Left lung (tissue), 14 donors: ENCODE results near the gene FOLR3. TPM values are rescaled to one million over a fixed set of nuclear protein-coding genes. Genes with fewer than 3 reads are reported as not detected.
"Not testable (repeated sequence)": the region's sequence is repeated elsewhere in the genome, so short reads cannot be mapped to it uniquely, and the experiment has no call there.

Experiments
- ATAC-seq: fragments of 200-7000 bp; cut with Tn5 transposase; one replicate; pipeline ENCODE4 v1.9.1; 2020; ENCODE audit warnings: moderate library complexity
- DNase-seq, 4 donors: peaks; one replicate each; pipeline ENCODE4 v3.0.0-alpha.2; 2013 to 2020
- H3K27ac ChIP-seq, 2 donors: fragments of 200-600 bp; sonication (generic) in 1 of 2; one replicate each; pipeline versions ENCODE4 v1.5.0 to v1.8.0; 2020 to 2021
- H3K27me3 ChIP-seq, 2 donors: fragments of 200-600 bp; sonication (generic) in 1 of 2; one replicate each; pipeline versions ENCODE4 v1.5.0 to v1.8.0; 2020 to 2021
- H3K36me3 ChIP-seq, 2 donors: fragments of 200-600 bp; sonication (generic) in 1 of 2; one replicate each; pipeline versions ENCODE4 v1.5.0 to v1.8.0; 2020 to 2021
- H3K4me1 ChIP-seq, 2 donors: fragments of 200-600 bp; one replicate each; pipeline ENCODE4 v1.8.0; 2021
- H3K4me3 ChIP-seq, 2 donors: fragments of 200-600 bp; sonication (generic) in 1 of 2; one replicate each; pipeline versions ENCODE4 v1.5.0 to v1.8.0; 2020 to 2021; ENCODE audit warnings: mild to moderate bottlenecking in 1 of 2
- H3K9me3 ChIP-seq, 2 donors: fragments of 200-600 bp; sonication (generic) in 1 of 2; one replicate each; pipeline versions ENCODE4 v1.5.0 to v1.8.0; 2020 to 2021
- CTCF ChIP-seq, 2 donors: fragments of 200-600 bp; sonication (generic) in 1 of 2; IDR thresholded peaks; one replicate each; pipeline versions ENCODE4 v1.5.0 to v1.8.0; 2021; ENCODE audit warnings: antibody characterized with exemption in 2 of 2
- intact Hi-C, 2 donors: fragments of 100-400 bp; cut with DNase I; formaldehyde crosslinking; loops; one replicate each; pipeline versions ENCODE4 v1.11.2 to v1.14.2; 2022
- long read RNA-seq, 12 donors: library from polyadenylated mRNA in 2 of 12; unstranded in 2 of 12; transcript quantifications; one replicate each; pipeline ENCODE4 v2.0.0 and lab custom pipeline, GENCODE V29; 2019 to 2026
- polyA plus RNA-seq, 6 donors: library from polyadenylated mRNA; unstranded; fragments of 120-200 nt; gene quantifications; one replicate each; pipeline ENCODE4 v1.2.1, GENCODE V29; 2013; ENCODE audit not compliant: insufficient read length in 6 of 6
- total RNA-seq, 2 donors: library from RNA; stranded (reverse); fragmentation: NEBNext Ultra II Directional; extraction: Animal tissue kit (Norgen Biotek cat#: 25700); gene quantifications; one replicate each; pipeline ENCODE4 v1.2.1, GENCODE V29; 2021
- donor health status: DM: no; HTN: yes; CAD: no.
- donor health status: DM: no; HTN: no; CAD: no.

The FOLR3 gene
- total RNA-seq (10 to 100 TPM in 1 of 2 donors, under 1 TPM in 1; 0.32 to 15.6 TPM), polyA plus RNA-seq (1 to 10 TPM; 1.1 to 3.2 (median 2.0) TPM)
- long read RNA-seq, donor 1, transcript FOLR3-202 (2 exons, 364 nt) = major isoform, 5 of 5 reads
- long read RNA-seq, donor 1, partial matches to known transcripts = 0 of 5 reads
- long read RNA-seq, donor 1, other reads (novel, unspliced or antisense) = 0 of 5 reads
- long read RNA-seq, donor 2, partial matches to known transcripts = 0 of 2 reads
- long read RNA-seq, donor 2, other reads (novel, unspliced or antisense) = 0 of 2 reads
- long read RNA-seq, donor 3 = 0 reads
- long read RNA-seq, donor 4, partial matches to known transcripts = 0 of 1 reads
- long read RNA-seq, donor 4, other reads (novel, unspliced or antisense) = 0 of 1 reads
- long read RNA-seq, donor 5, partial matches to known transcripts = 14 of 45 reads
- long read RNA-seq, donor 5, other reads (novel, unspliced or antisense) = 28 of 45 reads
- long read RNA-seq, donor 6, partial matches to known transcripts = 0 of 2 reads
- long read RNA-seq, donor 6, other reads (novel, unspliced or antisense) = 0 of 2 reads
- long read RNA-seq, donor 7, partial matches to known transcripts = 0 of 2 reads
- long read RNA-seq, donor 7, other reads (novel, unspliced or antisense) = 0 of 2 reads
- long read RNA-seq, donor 8 = 0 reads
- long read RNA-seq, donor 9 = 0 reads
- long read RNA-seq, donor 10, transcript FOLR3-205 (5 exons, 992 nt) = major isoform, 7 of 21 reads
- long read RNA-seq, donor 10, transcript FOLR3-204 (5 exons, 820 nt) = major isoform, 7 of 21 reads
- long read RNA-seq, donor 10, partial matches to known transcripts = 3 of 21 reads
- long read RNA-seq, donor 10, other reads (novel, unspliced or antisense) = 4 of 21 reads
- long read RNA-seq, donor 11 = 0 reads
- long read RNA-seq, donor 12, partial matches to known transcripts = 0 of 2 reads
- long read RNA-seq, donor 12, other reads (novel, unspliced or antisense) = 0 of 2 reads

- Histone ChIP-seq H3K4me3 (peak within 1 kb of the TSS in 1 of 2 donors; percentile 31), H3K4me1 (peaks cover 0 to 38% of the 10 kb centered on the region in 2 donors), H3K27ac (peak within 1 kb of the TSS in 1 of 2 donors; percentile 89)
- H3K36me3 ChIP-seq, intact Hi-C loops, H3K27me3 ChIP-seq, H3K9me3 ChIP-seq: not testable (repeated sequence)
- peak; percentile 38 for ATAC-seq
- peak in 1 of 4 donors; percentile 66 for DNase-seq
These were observed at the start of gene FOLR3 for GRCh38 chr11:72135473-72135872. TSS of gene FOLR3 (plus strand) at chr11:72135725. CDS start at chr11:72135953, 228 bp downstream.

GRCh38 chr11:72088076-72088808, 47.3 kb upstream of the FOLR3 start:
- intact Hi-C loops = no loop called here
- TF ChIP-seq CTCF (IDR thresholded peaks at IDR 0.05) = no peak

GRCh38 chr11:72091292-72091691, 44.2 kb upstream of the FOLR3 start:
- H3K27me3 ChIP-seq = no peaks in the 10 kb centered on the region
- peaks cover 0 to 41% of the 10 kb centered on the region in 2 donors for H3K36me3 ChIP-seq
- TF ChIP-seq CTCF (IDR thresholded peaks at IDR 0.05) = peak; percentile 88 to 91
- DNase-seq (peak in 3 of 4 donors; percentile 42 to 78 (median 73)), ATAC-seq (peak; percentile 98)
- intact Hi-C loops = loop anchor here in 1 of 2 donors (5.0 kb wide), 1 partner anchor 64 kb away; no protein-coding TSS in a partner anchor
- H3K4me1 ChIP-seq = peaks cover 7 to 17% of the 10 kb centered on the region in 2 donors
- H3K27ac ChIP-seq = peak overlapping the region in 1 of 2 donors; percentile 81
- no peaks in the 10 kb centered on the region for H3K9me3 ChIP-seq
- no peak overlapping the region for H3K4me3 ChIP-seq

More at GRCh38 chr11:72088076-72088808, 47.3 kb upstream of the FOLR3 start:
- ATAC-seq (no peak), DNase-seq (no peak)
- Histone ChIP-seq H3K4me1 (peaks cover 7 to 17% of the 10 kb centered on the region in 2 donors), H3K27ac (no peak overlapping the region), H3K4me3 (no peak overlapping the region), H3K27me3 (no peaks in the 10 kb centered on the region), H3K36me3 (peaks cover 0 to 10% of the 10 kb centered on the region in 2 donors), H3K9me3 (no peaks in the 10 kb centered on the region)

- H3K36me3 ChIP-seq = peaks cover 0 to 63% of the 10 kb centered on the region in 2 donors
- intact Hi-C loops = no loop called here
These were observed 36.8 kb upstream of the FOLR3 start for GRCh38 chr11:72098741-72099140.

More at GRCh38 chr11:72098741-72099140, 36.8 kb upstream of the FOLR3 start:
- no peak for TF ChIP-seq CTCF (IDR thresholded peaks at IDR 0.05)
- H3K4me1 ChIP-seq = peaks cover 14 to 41% of the 10 kb centered on the region in 2 donors
- H3K9me3 ChIP-seq = no peaks in the 10 kb centered on the region
- H3K27ac ChIP-seq = peak overlapping the region in 1 of 2 donors; percentile 98
- ATAC-seq (no peak), DNase-seq (no peak)
- no peaks in the 10 kb centered on the region for H3K27me3 ChIP-seq
- no peak overlapping the region for H3K4me3 ChIP-seq
